PC-3 (cell line): Measurements from ENCODE around the gene RNF150. TPM values are rescaled to one million over a fixed set of nuclear protein-coding genes. Genes with fewer than 3 reads are reported as not detected.

Experiments used
- ATAC-seq: fragments of 200-7000 bp; cut with Tn5 transposase; 2 replicates; pipeline ENCODE4 v1.9.1; 2020; ENCODE audit warnings: mild to moderate bottlenecking, moderate library complexity
- BruUV-seq: library from RNA; stranded (reverse); fragments of 400-500 nt; replicated peaks from 2 replicates; lab custom pipeline; 2021; lab: Mats Ljungman, UMichigan
- CTCF ChIA-PET: fragments of 300-600 bp; sonication (Branson Sonifier 250); formaldehyde crosslinking; loops from one replicate; lab custom pipeline; 2022; ENCODE audit warnings: antibody characterized with exemption; lab: Charles Lee
- POLR2A ChIA-PET: fragments of 300-600 bp; sonication (Branson Sonifier 250); formaldehyde crosslinking; loops from one replicate; lab custom pipeline; 2022; ENCODE audit warnings: antibody characterized with exemption; ENCODE audit not compliant: unreplicated experiment; lab: Charles Lee
- DNase-seq: peaks from one replicate; pipeline ENCODE4 v3.0.0-alpha.2; 2015
- H2AFZ ChIP-seq: fragments of 300-600 bp; sonication (generic); 2 replicates; pipeline ENCODE4 v1.6.0; 2016; ENCODE audit warnings: antibody characterized with exemption, low read length
- H3F3A ChIP-seq: fragments of 300-600 bp; sonication (generic); one replicate; pipeline ENCODE4 v1.6.0; 2017; ENCODE audit warnings: antibody characterized with exemption, low read length, control low read depth, mild to moderate bottlenecking; ENCODE audit not compliant: unreplicated experiment
- H3K27ac ChIP-seq: fragments of 300-600 bp; sonication (generic); 2 replicates; pipeline ENCODE4 v1.5.1; 2016; ENCODE audit warnings: mild to moderate bottlenecking, low read length
- H3K27me3 ChIP-seq: fragments of 300-600 bp; sonication (generic); 2 replicates; pipeline ENCODE4 v1.6.1; 2016; ENCODE audit warnings: low read length, mixed read lengths
- H3K36me3 ChIP-seq: fragments of 300-600 bp; sonication (generic); 2 replicates; pipeline ENCODE4 v1.6.1; 2016; ENCODE audit warnings: low read depth, mixed run types, low read length, mixed read lengths
- H3K4me1 ChIP-seq: fragments of 300-600 bp; sonication (generic); 2 replicates; pipeline ENCODE4 v1.5.1; 2016; ENCODE audit warnings: low read length; ENCODE audit not compliant: insufficient read depth
- H3K4me2 ChIP-seq: fragments of 300-600 bp; sonication (generic); 2 replicates; pipeline ENCODE4 v1.6.0; 2016; ENCODE audit warnings: low read length
- H3K4me3 ChIP-seq: fragments of 300-600 bp; sonication (generic); 2 replicates; pipeline ENCODE4 v1.5.1; 2016; ENCODE audit warnings: mild to moderate bottlenecking, low read length, mixed read lengths
- H3K79me2 ChIP-seq: fragments of 300-600 bp; sonication (generic); 2 replicates; pipeline ENCODE4 v1.6.1; 2017; ENCODE audit warnings: low read length, mixed read lengths
- H3K9ac ChIP-seq: fragments of 300-600 bp; sonication (generic); 2 replicates; pipeline ENCODE4 v1.6.0; 2016; ENCODE audit warnings: mild to moderate bottlenecking, low read length
- H3K9me2 ChIP-seq: fragments of 300-600 bp; sonication (generic); replicated peaks from 2 replicates; pipeline ENCODE4 v1.6.1; 2016; ENCODE audit warnings: mixed run types, low read length, mixed read lengths
- H3K9me3 ChIP-seq: fragments of 300-600 bp; sonication (generic); 2 replicates; pipeline ENCODE4 v1.6.1; 2016; ENCODE audit warnings: low read length, mixed read lengths
- H4K20me1 ChIP-seq: fragments of 300-600 bp; sonication (generic); 2 replicates; pipeline ENCODE4 v1.6.1; 2016; ENCODE audit warnings: low read length, mixed read lengths
- EZH2 ChIP-seq: fragments of 300-600 bp; sonication (generic); IDR thresholded peaks from one replicate; pipeline ENCODE4 v1.6.1; 2017; ENCODE audit warnings: antibody characterized with exemption, mild to moderate bottlenecking, low read length; ENCODE audit not compliant: unreplicated experiment
- EZH2phosphoT487 ChIP-seq: fragments of 300-600 bp; sonication (generic); IDR thresholded peaks from 2 replicates; pipeline ENCODE4 v1.6.1; 2018; ENCODE audit warnings: mild to moderate bottlenecking, antibody characterized with exemption, low read length, borderline replicate concordance
- intact Hi-C: fragments of 100-400 bp; cut with micrococcal nuclease; formaldehyde crosslinking; loops from 2 replicates; pipeline ENCODE4 v1.9.0; 2023
- total RNA-seq: library from RNA; depleted of rRNA; stranded (reverse); fragments of >200 nt; gene quantifications from 2 replicates; pipeline ENCODE4 v1.2.3, GENCODE V29; 2014
- TF ChIP-seq, protein P1 (sequence below): fragments of 300-600 bp; sonication (generic); conservative IDR thresholded peaks from 2 replicates; pipeline ENCODE4 v1.5.1; 2017; ENCODE audit warnings: antibody characterized with exemption, low read depth, mild to moderate bottlenecking, low read length

RNF150 gene
- total RNA-seq, 1 experiment from 2014 or later = 0.55 TPM

DNA sequence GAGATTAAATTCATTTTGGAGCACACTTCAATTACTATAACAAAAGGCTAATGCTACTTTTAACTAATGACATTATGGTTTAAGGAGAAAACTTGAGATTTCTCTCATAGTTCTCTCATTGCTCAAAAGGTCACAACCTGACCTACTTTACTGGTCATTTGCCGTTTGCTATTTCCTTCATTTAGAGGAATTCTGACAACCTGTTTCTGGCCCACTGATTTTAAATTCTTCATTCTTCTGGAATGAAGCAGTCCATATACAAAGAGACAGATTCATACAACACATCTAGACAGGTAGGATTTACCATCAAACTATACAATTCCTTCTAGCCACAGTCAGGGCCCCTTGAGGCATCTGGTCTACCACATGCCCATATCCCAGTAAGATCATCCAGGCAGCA, 14.2 kb downstream of the RNF150 start:
- H3K4me1 ChIP-seq = no peaks in the 10 kb centered on the region
- no peaks in the 10 kb centered on the region for H3F3A ChIP-seq
- peaks cover 14% of the 10 kb centered on the region; the same call in 1 of the 2 replicates for H3K27me3 ChIP-seq
- POLR2A ChIA-PET = no interaction called here
- no peak overlapping the region for H3K9ac ChIP-seq
- no peaks in the 10 kb centered on the region for H4K20me1 ChIP-seq
- no peak overlapping the region for H3K4me3 ChIP-seq
- intact Hi-C loops = no loop called here
- CTCF ChIA-PET = no interaction called here
- TF ChIP-seq EZH2 = no peak
- TF ChIP-seq EZH2phosphoT487 = no peak
- TF ChIP-seq, protein P1, sequence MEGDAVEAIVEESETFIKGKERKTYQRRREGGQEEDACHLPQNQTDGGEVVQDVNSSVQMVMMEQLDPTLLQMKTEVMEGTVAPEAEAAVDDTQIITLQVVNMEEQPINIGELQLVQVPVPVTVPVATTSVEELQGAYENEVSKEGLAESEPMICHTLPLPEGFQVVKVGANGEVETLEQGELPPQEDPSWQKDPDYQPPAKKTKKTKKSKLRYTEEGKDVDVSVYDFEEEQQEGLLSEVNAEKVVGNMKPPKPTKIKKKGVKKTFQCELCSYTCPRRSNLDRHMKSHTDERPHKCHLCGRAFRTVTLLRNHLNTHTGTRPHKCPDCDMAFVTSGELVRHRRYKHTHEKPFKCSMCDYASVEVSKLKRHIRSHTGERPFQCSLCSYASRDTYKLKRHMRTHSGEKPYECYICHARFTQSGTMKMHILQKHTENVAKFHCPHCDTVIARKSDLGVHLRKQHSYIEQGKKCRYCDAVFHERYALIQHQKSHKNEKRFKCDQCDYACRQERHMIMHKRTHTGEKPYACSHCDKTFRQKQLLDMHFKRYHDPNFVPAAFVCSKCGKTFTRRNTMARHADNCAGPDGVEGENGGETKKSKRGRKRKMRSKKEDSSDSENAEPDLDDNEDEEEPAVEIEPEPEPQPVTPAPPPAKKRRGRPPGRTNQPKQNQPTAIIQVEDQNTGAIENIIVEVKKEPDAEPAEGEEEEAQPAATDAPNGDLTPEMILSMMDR = no peak
- BruUV-seq = no TSS peak
- no peak for DNase-seq
- no peak overlapping the region for H3K4me2 ChIP-seq
- no peak for ATAC-seq
- no peaks in the 10 kb centered on the region for H3K9me3 ChIP-seq
- H3K9me2 ChIP-seq = no peaks in the 10 kb centered on the region
- H2AFZ ChIP-seq = no peak overlapping the region
- no peak overlapping the region for H3K27ac ChIP-seq
- H3K36me3 ChIP-seq = no peaks in the 10 kb centered on the region
- no peaks in the 10 kb centered on the region for H3K79me2 ChIP-seq

DNA sequence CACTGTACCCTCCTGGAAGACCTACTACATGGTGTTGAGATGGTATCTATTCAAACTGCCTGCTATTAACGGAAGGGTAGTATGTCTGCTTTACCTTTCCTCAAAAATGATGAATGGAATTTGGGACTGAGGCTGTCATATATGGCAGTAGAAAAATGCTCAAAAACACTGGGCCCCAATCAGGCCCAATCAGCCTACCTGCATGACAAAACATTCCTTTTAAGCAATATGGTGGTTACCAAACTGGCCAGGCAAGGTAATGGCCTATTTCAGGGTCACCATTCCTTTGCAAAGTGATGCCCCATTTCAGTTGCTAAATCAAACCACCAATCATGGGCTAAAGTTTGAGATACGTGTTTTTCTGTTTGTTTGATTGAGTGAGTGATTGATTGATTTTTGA, 14.9 kb downstream of the RNF150 start:
- H3K27me3 ChIP-seq = peaks cover 13% of the 10 kb centered on the region; the same call in 1 of the 2 replicates
- no peak overlapping the region for H3K27ac ChIP-seq
- ATAC-seq = no peak
- no peaks in the 10 kb centered on the region for H4K20me1 ChIP-seq
- intact Hi-C loops = no loop called here
- H3K9ac ChIP-seq = no peak overlapping the region
- H3K9me3 ChIP-seq = no peaks in the 10 kb centered on the region
- TF ChIP-seq EZH2 = no peak
- TF ChIP-seq EZH2phosphoT487 = no peak
- TF ChIP-seq, protein P1 = no peak
- no peak overlapping the region for H3K4me2 ChIP-seq
- H3K4me3 ChIP-seq = no peak overlapping the region
- no peaks in the 10 kb centered on the region for H3F3A ChIP-seq
- no peaks in the 10 kb centered on the region for H3K79me2 ChIP-seq
- ChIA-PET POLR2A (no interaction called here), CTCF (no interaction called here)
- H3K4me1 ChIP-seq = no peaks in the 10 kb centered on the region
- no peak overlapping the region for H2AFZ ChIP-seq
- H3K9me2 ChIP-seq = no peaks in the 10 kb centered on the region
- no peaks in the 10 kb centered on the region for H3K36me3 ChIP-seq
- no peak for DNase-seq
- no TSS peak for BruUV-seq

DNA sequence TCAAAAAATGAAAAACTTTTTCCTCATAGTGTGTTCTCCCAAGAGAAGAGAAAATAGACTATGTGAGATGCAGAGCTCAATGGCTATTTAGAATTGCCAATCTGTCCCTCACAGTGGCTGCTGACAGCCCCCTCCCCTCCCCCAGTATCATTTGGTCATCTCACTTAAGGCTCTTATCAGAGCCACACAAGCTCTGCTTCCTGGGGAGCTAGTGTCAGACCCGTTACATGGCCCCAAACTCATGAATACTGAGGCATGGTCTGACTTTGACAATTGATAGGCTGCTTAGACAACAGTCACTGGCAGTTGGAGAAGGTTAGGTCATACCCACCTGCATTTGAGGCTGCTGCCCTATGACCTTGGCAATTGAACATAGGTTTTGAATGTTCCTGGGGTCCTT, 15.3 kb downstream of the RNF150 start:
- Histone ChIP-seq H3K79me2 (no peaks in the 10 kb centered on the region), H3F3A (no peaks in the 10 kb centered on the region), H3K9me3 (no peaks in the 10 kb centered on the region), H3K4me3 (no peak overlapping the region), H3K27ac (no peak overlapping the region), H3K27me3 (peaks cover 13% of the 10 kb centered on the region), H3K4me2 (no peak overlapping the region), H3K4me1 (no peaks in the 10 kb centered on the region), H4K20me1 (no peaks in the 10 kb centered on the region), H3K9ac (no peak overlapping the region), H3K9me2 (no peaks in the 10 kb centered on the region), H2AFZ (no peak overlapping the region), H3K36me3 (no peaks in the 10 kb centered on the region)
- ATAC-seq (no peak), DNase-seq (no peak)
- intact Hi-C loops = no loop called here
- TF ChIP-seq, protein P1 = no peak
- TF ChIP-seq EZH2 (no peak), EZH2phosphoT487 (no peak)
- ChIA-PET POLR2A (no interaction called here), CTCF (no interaction called here)
- no TSS peak for BruUV-seq
